ENCODE results near the gene RGS6. TPM values are rescaled to one million over a fixed set of nuclear protein-coding genes. Genes with fewer than 3 reads are reported as not detected.

Gene RGS6
- total and polyA plus RNA-seq, 2 of the 4 experiments (the other 2 are of a cell fraction) = not detected

- ATAC-seq (ENCODE audit: low read depth) (no peak), DNase-seq (no peak)
- H2BK5ac ChIP-seq (ENCODE audit: low read depth, low read length, poor library complexity, severe bottlenecking) = no peak overlapping the region
- H2AFZ ChIP-seq (replicated peaks; ENCODE audit: low read length, poor library complexity) = no peak overlapping the region
- H3K56ac ChIP-seq (ENCODE audit: extremely low read depth, insufficient read depth, low read length) = no peak overlapping the region
- no peaks in the 10 kb centered on the region for H3K27me3 ChIP-seq (ENCODE audit: control insufficient read depth, insufficient read depth, low read length)
- no peak overlapping the region for H3K27ac ChIP-seq (ENCODE audit: insufficient read depth, low read length)
- H3K9ac ChIP-seq (ENCODE audit: low read depth, low read length) = no peak overlapping the region
- no peaks in the 10 kb centered on the region for H3K79me1 ChIP-seq (ENCODE audit: low read depth in 1 of 2, low read length in 2 of 2)
- in situ Hi-C loops (cut with MboI; ENCODE audit: low sequenced_read_pairs) = no loop called here
- H3K18ac ChIP-seq (ENCODE audit: low read depth, low read length) = no peak overlapping the region
- H2AK9ac ChIP-seq (replicated peaks; ENCODE audit: low read depth, low read length, poor library complexity) = no peak overlapping the region
- H3K9me1 ChIP-seq (ENCODE audit: insufficient read depth, low read length) = no peaks in the 10 kb centered on the region
- 0 out of 2 replicates have a peak, but pooled peaks have one; percentile 9 for TF ChIP-seq MAFK (IDR thresholded peaks at IDR 0.05; ENCODE audit: low read depth, low read length)
- TF ChIP-seq, protein P1, sequence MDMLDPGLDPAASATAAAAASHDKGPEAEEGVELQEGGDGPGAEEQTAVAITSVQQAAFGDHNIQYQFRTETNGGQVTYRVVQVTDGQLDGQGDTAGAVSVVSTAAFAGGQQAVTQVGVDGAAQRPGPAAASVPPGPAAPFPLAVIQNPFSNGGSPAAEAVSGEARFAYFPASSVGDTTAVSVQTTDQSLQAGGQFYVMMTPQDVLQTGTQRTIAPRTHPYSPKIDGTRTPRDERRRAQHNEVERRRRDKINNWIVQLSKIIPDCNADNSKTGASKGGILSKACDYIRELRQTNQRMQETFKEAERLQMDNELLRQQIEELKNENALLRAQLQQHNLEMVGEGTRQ (IDR thresholded peaks at IDR 0.05; ENCODE audit: low read depth, low read length) = no peak
- no peak overlapping the region for H2AK5ac ChIP-seq (ENCODE audit: low read depth, low read length)
- H3K9me3 ChIP-seq (ENCODE audit: control insufficient read depth, insufficient read depth, low read length) = no peaks in the 10 kb centered on the region
- intact Hi-C loops (cut with micrococcal nuclease) = no loop called here
- ChIA-PET CTCF (no interaction called here), POLR2A (ENCODE audit: unreplicated experiment) (no interaction called here)
- H3K23ac ChIP-seq (ENCODE audit: low read depth, low read length) = no peak overlapping the region
- BruUV-seq (replicated peaks) = no TSS peak
- H3K4me1 ChIP-seq (ENCODE audit: control insufficient read depth, insufficient read depth, low read length) = no peaks in the 10 kb centered on the region
- no peak overlapping the region for H2BK20ac ChIP-seq (ENCODE audit: low read depth, low read length)
- H4K8ac ChIP-seq (ENCODE audit: low read depth in 2 of 2, low read length in 2 of 2) = no peak overlapping the region
- H3K14ac ChIP-seq (replicated peaks; ENCODE audit: low read depth, low read length) = no peak overlapping the region
- H4K5ac ChIP-seq (ENCODE audit: low read depth, low read length) = no peak overlapping the region
- dilution Hi-C loops (cut with HindIII; ENCODE audit: low sequenced_read_pairs, unreplicated experiment) = no loop called here
- no peak overlapping the region for H3K4ac ChIP-seq (ENCODE audit: low read depth, low read length)
- H3K36me3 ChIP-seq (ENCODE audit: control insufficient read depth, insufficient read depth, low read length) = no peaks in the 10 kb centered on the region
- no peak overlapping the region for H3K4me2 ChIP-seq (ENCODE audit: low read depth, low read length)
- no peak overlapping the region for H4K91ac ChIP-seq (ENCODE audit: insufficient read depth, low read depth, low read length)
- WGBS, 2 experiments (ENCODE audit: extremely low coverage in 2 of 2, insufficient read length in 1 of 2) = no CpG with 5 or more reads among the region's 4 CpGs
- no peak overlapping the region for H2BK120ac ChIP-seq (ENCODE audit: low read depth, low read length)
- H4K20me1 ChIP-seq (ENCODE audit: insufficient read depth, low read length) = no peaks in the 10 kb centered on the region
- H3K4me3 ChIP-seq (ENCODE audit: insufficient read depth, low read depth, low read length) = no peak overlapping the region
- H2BK15ac ChIP-seq (ENCODE audit: low read depth, low read length) = no peak overlapping the region
Measured at GRCh38 chr14:72054911-72055310, 122.7 kb downstream of the RGS6 start.
